Transverse colon (tissue), 4 donors: ENCODE results near the gene ATP5PF.

ENCODE experiments used
- EP300 ChIP-seq: sonication (generic); formaldehyde crosslinking; IDR thresholded peaks from one replicate; pipeline ENCODE4 v1.6.1; 2017; ENCODE audit warnings: antibody characterized with exemption, low read depth
- POLR2A ChIP-seq: fragments of 450-650 bp; IDR thresholded peaks from one replicate; pipeline ENCODE4 v1.6.1; 2016; ENCODE audit warnings: antibody characterized with exemption, mild to moderate bottlenecking, moderate library complexity
- POLR2AphosphoS5 ChIP-seq, 3 donors: sonication (generic); formaldehyde crosslinking; IDR thresholded peaks; one replicate each; pipeline ENCODE4 v1.6.1; 2016; ENCODE audit warnings: antibody characterized with exemption in 3 of 3
- TF ChIP-seq, protein P1 (sequence below), 5 experiments: fragments of 200-600 bp in 3 of 5; fragments of 450-650 bp in 2 of 5; sonication (generic) in 3 of 5; IDR thresholded peaks; 1 replicate in 2 of 5; 2 replicates in 3 of 5; pipeline ENCODE4 v1.5.1; 2016 to 2017; ENCODE audit warnings: antibody characterized with exemption in 5 of 5, inconsistent platforms in 3 of 5, mild to moderate bottlenecking in 2 of 5, moderate library complexity in 1 of 5

DNA sequence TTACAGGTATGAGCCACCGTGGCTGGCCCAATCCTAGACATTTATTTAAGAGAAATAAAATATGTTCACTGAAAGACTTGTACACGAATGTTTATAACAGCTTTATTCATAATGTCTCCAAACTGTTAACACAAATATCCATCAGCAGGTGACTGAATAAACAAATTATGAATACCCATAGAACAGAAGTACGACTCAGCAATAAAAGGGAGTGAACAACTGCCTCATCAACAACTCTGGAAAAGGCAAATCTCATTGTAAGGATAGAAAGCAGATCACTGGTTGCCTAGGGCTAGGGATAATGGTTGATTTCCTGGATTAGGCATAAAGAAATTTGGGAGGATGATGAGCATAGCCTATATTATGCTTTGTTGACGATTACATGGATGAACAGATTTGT, 41.7 kb upstream of the ATP5PF start:
- TF ChIP-seq, protein P1, sequence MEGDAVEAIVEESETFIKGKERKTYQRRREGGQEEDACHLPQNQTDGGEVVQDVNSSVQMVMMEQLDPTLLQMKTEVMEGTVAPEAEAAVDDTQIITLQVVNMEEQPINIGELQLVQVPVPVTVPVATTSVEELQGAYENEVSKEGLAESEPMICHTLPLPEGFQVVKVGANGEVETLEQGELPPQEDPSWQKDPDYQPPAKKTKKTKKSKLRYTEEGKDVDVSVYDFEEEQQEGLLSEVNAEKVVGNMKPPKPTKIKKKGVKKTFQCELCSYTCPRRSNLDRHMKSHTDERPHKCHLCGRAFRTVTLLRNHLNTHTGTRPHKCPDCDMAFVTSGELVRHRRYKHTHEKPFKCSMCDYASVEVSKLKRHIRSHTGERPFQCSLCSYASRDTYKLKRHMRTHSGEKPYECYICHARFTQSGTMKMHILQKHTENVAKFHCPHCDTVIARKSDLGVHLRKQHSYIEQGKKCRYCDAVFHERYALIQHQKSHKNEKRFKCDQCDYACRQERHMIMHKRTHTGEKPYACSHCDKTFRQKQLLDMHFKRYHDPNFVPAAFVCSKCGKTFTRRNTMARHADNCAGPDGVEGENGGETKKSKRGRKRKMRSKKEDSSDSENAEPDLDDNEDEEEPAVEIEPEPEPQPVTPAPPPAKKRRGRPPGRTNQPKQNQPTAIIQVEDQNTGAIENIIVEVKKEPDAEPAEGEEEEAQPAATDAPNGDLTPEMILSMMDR (IDR thresholded peaks at IDR 0.05): no peak
- TF ChIP-seq POLR2A: no peak
- TF ChIP-seq POLR2AphosphoS5 (IDR thresholded peaks at IDR 0.05): no peak
- no peak for TF ChIP-seq EP300
